GM19397 (cell line): Measurements from ENCODE around the gene ANKFY1.
"Not testable (repeated sequence)": the region's sequence is repeated elsewhere in the genome, so short reads cannot be mapped to it uniquely, and the experiment has no call there.

Experiments
- ATAC-seq: cut with Tn5 transposase; IDR thresholded peaks from one replicate; pipeline ENCODE4 v1.9.1; 2021; ENCODE audit warnings: mild to moderate bottlenecking, moderate library complexity; ENCODE audit not compliant: unreplicated experiment

The ANKFY1 gene

GRCh38 chr17:4262703-4263102 lies 1.1 kb downstream of the ANKFY1 start:
- no peak for ATAC-seq

- ATAC-seq, result no peak
Observed at GRCh38 chr17:4261452-4261851, 2.3 kb downstream of the ANKFY1 start.

GRCh38 chr17:4258867-4259266 lies 4.9 kb downstream of the ANKFY1 start:
- no peak for ATAC-seq

GRCh38 chr17:4256952-4257351 lies 6.8 kb downstream of the ANKFY1 start:
- ATAC-seq, result no peak

- ATAC-seq, result not testable (repeated sequence)
Observed at GRCh38 chr17:4255271-4255670, 8.5 kb downstream of the ANKFY1 start.

- no peak for ATAC-seq
Observed at GRCh38 chr17:4250887-4251286, 12.9 kb downstream of the ANKFY1 start.

- ATAC-seq, result no peak
Observed at GRCh38 chr17:4249452-4250029, 14.2 kb downstream of the ANKFY1 start.

- no peak for ATAC-seq
Observed at GRCh38 chr17:4248504-4249277, 15.1 kb downstream of the ANKFY1 start.

GRCh38 chr17:4247971-4248388 lies 15.8 kb downstream of the ANKFY1 start:
- no peak for ATAC-seq

- no peak for ATAC-seq
Observed at GRCh38 chr17:4247361-4247970, 16.3 kb downstream of the ANKFY1 start.

GRCh38 chr17:4246674-4247073 lies 17.1 kb downstream of the ANKFY1 start:
- ATAC-seq, result no peak

- no peak for ATAC-seq
Observed at GRCh38 chr17:4241535-4241934, 22.2 kb downstream of the ANKFY1 start.

- ATAC-seq, result no peak
Observed at GRCh38 chr17:4236456-4236855, 27.3 kb downstream of the ANKFY1 start.

- no peak for ATAC-seq
Observed at GRCh38 chr17:4235372-4236279, 28.2 kb downstream of the ANKFY1 start.

GRCh38 chr17:4234401-4234800 lies 29.4 kb downstream of the ANKFY1 start:
- ATAC-seq, result no peak

- no peak for ATAC-seq
Observed at GRCh38 chr17:4233668-4234258, 30.0 kb downstream of the ANKFY1 start.

- no peak for ATAC-seq
Observed at GRCh38 chr17:4232168-4232813, 31.5 kb downstream of the ANKFY1 start.

GRCh38 chr17:4229627-4230541 lies 33.9 kb downstream of the ANKFY1 start:
- ATAC-seq, result no peak
